HG02678 (cell line): ENCODE measurements around the gene CDS2.

Experiments
- ATAC-seq: cut with Tn5 transposase; IDR thresholded peaks from one replicate; pipeline ENCODE4 v1.9.1; 2021; ENCODE audit warnings: mild to moderate bottlenecking, moderate library complexity; ENCODE audit not compliant: unreplicated experiment

The CDS2 gene

GRCh38 chr20:5205348-5206210 is 78.8 kb downstream of the CDS2 start:
- ATAC-seq = peak; percentile 98

DNA sequence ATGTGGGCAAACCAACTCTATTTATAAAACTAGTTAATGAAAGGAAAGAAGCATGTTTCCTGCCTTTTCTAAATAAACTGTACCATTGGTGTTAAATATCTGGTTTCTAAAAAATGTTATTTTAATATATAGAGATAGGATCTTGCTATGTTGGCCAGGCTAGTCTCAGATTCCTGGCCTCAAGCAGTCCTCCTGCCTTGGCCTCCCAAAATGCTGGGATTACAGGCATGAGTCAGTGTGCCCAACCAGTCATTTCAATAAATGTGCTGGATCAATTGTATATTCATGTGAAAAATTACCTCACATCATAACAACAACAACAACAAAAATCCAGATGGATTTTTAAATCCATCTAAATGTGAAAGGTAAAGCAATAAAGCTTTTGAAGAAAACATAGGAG is 80.3 kb downstream of the CDS2 start:
- no peak for ATAC-seq

DNA sequence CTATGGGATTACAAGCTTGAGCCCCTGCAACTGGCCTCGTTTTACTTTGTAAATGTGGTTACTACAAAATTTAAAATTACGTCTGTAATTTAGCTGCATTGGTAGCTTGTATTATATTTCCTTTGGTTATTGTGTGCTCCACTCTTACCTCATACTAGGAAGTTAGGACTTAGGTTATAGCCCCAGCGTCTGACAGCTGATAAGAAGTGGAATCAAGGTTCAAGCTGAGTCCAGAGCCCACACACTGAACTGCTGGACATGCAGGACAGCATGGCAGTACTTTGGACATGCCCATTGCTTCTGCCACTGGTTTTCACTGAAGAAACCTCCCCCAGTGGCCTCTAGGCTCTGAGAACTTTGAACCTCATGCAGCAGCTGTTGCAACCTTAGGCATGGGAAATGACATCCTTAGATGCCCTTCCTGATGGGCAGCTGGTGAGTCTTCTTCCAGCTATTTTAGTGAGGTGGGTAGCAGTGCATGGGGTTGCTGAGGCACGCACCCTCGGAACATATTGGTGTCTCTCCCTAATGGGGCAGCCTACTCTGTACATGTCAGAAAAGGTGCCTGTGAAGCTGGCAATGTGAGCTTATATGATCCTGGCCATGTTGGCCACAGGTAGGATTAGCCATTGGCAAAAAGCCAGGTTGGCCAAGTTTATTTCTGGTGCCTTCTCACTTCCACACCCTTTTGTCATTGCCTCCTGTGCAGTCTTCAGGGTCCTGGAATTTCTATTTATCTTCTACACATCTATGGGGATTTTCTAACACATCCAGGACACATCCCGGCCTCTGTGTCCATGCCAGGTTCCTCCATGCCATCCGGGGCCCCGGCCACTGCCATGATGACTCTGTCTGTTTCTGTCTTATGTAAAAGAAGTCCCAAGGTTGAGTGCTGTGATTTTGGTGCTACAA is 85.3 kb downstream of the CDS2 start:
- no peak for ATAC-seq

GRCh38 chr20:5212907-5213487 is 86.2 kb downstream of the CDS2 start:
- no peak for ATAC-seq

DNA sequence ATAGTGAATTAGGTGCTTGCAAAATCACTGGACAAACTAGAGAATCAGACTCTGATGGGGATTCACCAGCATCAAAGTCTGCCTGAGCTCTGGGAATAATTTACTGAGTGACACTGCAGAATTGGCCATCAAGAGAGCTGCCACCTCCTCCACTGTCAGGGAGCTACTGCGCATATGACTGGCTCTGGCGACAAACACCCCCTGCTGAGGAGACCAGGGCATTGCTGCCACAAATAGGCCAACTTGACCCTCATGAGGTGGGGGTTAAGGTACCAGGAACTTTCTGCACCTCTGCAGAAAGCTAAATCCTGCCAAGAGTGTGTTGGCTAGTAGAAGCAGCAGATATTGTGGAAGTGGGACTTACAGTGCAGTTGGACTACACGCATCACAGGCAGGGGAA is 88.0 kb downstream of the CDS2 start:
- no peak for ATAC-seq

DNA sequence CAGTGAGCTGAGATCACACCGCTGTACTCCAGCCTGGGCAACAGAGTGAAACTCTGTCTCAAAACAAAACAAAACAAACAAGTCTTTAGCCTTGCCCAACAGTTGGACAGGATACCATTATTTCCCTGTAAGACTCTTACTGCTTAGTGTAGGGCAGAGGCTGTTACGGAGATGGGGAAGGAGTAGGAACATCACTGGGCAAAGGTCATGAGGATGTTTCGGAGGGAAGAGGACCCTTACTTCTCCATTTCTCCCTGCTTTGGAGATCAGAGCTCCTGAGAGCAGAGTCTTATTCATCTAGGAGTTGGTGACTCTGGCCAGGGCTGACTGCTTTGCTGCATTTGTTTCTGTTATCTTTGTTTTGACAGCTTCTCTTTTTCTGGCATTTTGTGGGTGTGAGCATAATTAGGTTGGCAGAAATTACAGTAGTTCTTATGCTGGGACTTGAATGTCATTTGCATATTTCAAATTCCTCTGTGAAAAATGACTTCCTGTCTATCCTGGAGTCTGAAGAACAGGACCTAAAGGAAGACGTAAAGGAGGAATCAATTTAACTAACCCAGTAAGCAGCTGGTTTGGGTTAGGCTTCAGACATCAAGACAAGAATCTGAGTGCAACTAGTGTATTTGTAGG is 89.0 kb downstream of the CDS2 start:
- ATAC-seq = no peak

DNA sequence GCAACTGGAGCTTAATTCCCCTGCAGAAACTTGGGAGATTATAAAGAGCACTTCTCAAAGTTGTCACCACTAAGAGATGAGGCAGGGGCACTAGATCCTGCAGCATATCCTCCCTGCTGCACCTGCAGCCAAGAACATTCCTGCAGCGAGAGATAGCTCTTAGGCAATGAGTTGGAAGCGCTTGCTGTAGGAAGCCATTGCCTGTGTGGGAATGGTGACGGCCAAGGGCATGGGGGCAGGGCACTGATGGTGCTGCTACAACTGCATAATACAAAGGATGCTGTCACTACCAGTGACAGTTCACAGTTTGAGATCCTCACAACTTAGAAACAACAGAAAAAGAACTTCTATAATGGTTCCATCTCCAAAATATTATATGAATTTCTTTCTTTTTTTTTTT is 89.9 kb downstream of the CDS2 start:
- no peak for ATAC-seq

DNA sequence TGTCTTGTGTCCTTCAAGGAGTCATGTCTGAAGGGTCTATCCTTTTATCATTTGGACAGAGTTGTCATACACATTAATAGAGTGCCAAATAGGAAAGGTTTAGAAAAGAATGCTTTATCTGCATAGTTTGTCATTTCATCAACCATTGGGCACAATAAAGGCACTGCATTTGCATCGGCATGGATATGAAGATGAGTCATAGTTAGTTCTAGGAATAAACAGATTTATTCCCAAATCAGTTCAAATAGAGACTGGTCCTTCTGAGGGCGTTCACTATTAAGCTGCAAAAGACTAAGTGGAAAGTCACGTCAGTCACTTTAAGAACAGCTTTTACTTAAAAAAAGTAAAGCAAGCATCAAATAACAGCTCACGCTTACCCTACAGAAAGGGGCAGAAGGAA is 90.8 kb downstream of the CDS2 start:
- ATAC-seq = no peak

DNA sequence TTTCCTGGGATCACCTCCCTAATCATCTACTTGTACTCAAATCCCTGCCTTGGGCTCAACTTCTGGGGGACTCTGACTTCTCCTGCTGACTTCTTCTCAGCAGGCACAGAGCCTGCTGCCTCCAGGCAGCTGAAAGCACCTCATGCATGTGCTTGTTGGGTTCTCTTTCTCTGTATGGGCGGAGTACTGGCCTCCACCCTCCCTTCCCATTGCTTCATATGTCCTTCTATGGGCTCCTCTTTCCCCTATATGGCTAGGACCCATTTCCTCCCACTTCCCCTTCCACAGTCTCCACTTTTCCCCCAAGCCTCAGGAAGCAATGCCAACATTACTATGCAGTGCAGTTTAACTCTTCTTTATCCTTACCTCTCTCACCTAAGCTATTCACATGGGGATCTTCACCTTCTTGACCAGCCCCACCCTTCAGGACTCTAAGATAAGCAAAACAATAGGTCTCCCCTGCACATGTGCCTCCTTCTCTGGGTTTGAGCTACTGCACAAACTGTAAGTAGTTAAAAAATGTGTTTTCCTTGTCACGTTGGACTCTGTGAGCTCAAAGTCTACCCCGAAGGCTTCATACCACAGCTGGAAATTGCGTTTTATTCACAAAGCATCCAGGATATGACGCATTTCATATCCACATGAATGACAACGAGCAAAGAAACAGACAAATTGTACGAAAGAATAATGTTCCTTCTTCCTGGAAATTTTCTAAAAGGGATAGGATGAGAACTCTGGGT is 93.7 kb downstream of the CDS2 start:
- ATAC-seq = no peak

DNA sequence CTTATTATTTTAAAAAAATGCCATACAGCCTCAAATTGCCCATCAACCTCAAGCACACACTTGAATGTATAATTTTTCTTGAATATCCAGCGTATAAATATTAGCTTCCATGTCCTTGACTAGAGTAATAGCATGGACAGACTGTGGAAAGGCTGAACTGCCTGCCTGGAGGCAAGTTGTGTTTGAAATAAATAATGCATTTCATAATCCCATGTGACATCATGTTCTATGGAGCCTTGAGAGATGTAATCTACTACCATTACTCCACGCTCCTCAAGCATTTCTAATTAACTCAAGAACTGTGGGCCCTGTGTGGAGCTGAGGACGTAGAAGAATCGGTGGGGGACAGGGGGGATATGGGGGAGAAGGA is 94.2 kb downstream of the CDS2 start:
- ATAC-seq = no peak

DNA sequence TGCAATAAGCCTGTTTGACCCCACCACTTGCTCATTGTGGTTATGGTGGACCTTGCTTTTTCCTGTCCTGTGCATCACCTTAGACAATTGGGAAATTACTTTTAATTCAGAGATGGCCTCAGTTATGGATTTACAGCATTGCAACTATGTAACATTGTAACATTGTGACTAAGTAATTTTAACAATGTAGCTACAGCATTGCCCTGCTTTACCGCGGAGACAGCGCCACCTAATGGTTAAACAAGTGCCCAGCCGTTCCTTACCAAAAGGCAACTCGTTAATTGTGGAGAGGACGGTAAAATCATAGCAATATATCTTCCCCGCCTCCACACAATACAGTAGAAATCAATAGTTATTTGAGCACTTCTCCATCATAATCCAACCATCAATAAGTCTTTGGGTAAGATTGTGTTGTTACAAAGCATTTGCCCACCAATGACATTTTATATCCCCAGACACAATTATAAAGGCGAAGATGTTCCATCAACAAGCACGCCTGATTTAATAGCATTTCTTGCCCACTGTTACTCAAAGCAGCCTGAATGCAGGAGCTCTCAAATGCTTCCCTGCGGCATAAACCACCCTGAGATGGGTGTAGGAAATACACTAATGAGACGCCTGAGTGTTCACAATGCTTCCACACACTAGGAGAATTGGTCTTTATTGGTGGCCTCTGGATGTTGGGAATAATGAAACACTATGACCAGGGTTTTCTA is 96.3 kb downstream of the CDS2 start:
- ATAC-seq = no peak

DNA sequence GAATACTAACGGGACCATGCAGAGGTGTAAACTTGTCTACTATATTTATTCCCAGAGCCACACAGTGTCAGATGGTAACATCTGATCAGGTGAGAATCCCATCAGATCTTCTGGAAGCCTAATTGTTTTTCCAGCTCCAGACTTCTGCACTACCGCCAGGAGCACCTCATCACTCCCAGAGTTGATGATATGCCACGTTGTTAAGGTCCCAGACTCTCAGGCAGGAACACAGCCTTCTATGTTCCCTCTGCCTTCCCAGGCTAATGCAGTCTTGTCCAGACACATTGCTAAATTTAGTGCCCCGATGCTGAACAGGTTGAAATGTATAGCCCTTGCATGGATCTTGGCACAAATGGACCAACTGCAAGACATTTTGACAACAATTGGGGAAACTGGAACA is 103.7 kb downstream of the CDS2 start:
- no peak for ATAC-seq

- no peak for ATAC-seq
Measured at GRCh38 chr20:5234158-5234557, 107.3 kb downstream of the CDS2 start.

DNA sequence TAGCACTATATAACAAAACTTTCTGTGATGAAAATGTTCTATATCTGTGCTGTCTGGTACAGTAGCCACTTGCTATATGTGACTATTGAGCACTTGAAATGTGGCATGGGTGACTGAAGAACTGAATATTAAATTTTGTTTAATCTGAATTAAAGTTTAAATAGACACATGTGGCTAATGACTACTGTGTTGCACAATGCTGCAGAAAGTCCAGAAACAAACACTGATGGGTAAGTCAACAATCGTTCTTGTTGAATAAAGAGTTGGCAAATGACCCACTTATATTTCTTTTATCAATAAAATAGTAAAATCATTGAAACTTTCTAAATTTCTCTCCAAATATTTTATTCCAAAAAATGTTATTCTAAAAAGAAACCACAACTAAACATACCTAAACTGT is 108.2 kb downstream of the CDS2 start:
- ATAC-seq = no peak
